NCI-H1105 (cell line): Measurements from ENCODE around the gene MARS1.
"Not testable (repeated sequence)": the region's sequence is repeated elsewhere in the genome, so short reads cannot be mapped to it uniquely, and the experiment has no call there.

ENCODE experiments used
- DNase-seq: peaks from one replicate; lab custom pipeline; 2025; lab: John Stamatoyannopoulos, UW

MARS1 gene

GRCh38 chr12:57487597-57488401 is at the start of gene MARS1:
Gene MARS1, plus strand, starts transcription at chr12:57488068. Its CDS starts 23 bp downstream, at chr12:57488091.
- peak; percentile 87 for DNase-seq

- no peak for DNase-seq
Measured at GRCh38 chr12:57438400-57438799, 49.5 kb upstream of the MARS1 start.

- DNase-seq = no peak
Measured at GRCh38 chr12:57439762-57440266, 48.1 kb upstream of the MARS1 start.

- not testable (repeated sequence) for DNase-seq
Measured at GRCh38 chr12:57441393-57441792, 46.5 kb upstream of the MARS1 start.

GRCh38 chr12:57441846-57442427 is 45.9 kb upstream of the MARS1 start:
- no peak for DNase-seq

GRCh38 chr12:57444337-57444736 is 43.5 kb upstream of the MARS1 start:
- DNase-seq = not testable (repeated sequence)

GRCh38 chr12:57444744-57445143 is 43.1 kb upstream of the MARS1 start:
- DNase-seq = no peak

- DNase-seq = no peak
Measured at GRCh38 chr12:57446292-57446960, 41.4 kb upstream of the MARS1 start.

GRCh38 chr12:57448669-57449068 is 39.2 kb upstream of the MARS1 start:
- no peak for DNase-seq

- no peak for DNase-seq
Measured at GRCh38 chr12:57449375-57449774, 38.5 kb upstream of the MARS1 start.

- DNase-seq = no peak
Measured at GRCh38 chr12:57450057-57450456, 37.8 kb upstream of the MARS1 start.

- no peak for DNase-seq
Measured at GRCh38 chr12:57451233-57451778, 36.6 kb upstream of the MARS1 start.

- no peak for DNase-seq
Measured at GRCh38 chr12:57452181-57452936, 35.5 kb upstream of the MARS1 start.

- DNase-seq = peak; percentile 20
Measured at GRCh38 chr12:57452937-57453509, 34.8 kb upstream of the MARS1 start.

GRCh38 chr12:57454213-57454565 is 33.7 kb upstream of the MARS1 start:
- no peak for DNase-seq

GRCh38 chr12:57454566-57455373 is 33.1 kb upstream of the MARS1 start, which contains the start of gene INHBE:
Gene INHBE, plus strand, starts transcription at chr12:57455307. Its CDS starts 230 bp downstream, at chr12:57455537.
- no peak for DNase-seq

- DNase-seq = no peak
Measured at GRCh38 chr12:57455374-57456144, 32.3 kb upstream of the MARS1 start.

GRCh38 chr12:57456145-57456700 is 31.6 kb upstream of the MARS1 start:
- no peak for DNase-seq

- DNase-seq = no peak
Measured at GRCh38 chr12:57456737-57457490, 31.0 kb upstream of the MARS1 start.
